ENCODE results near the gene FAM78A.

DNA sequence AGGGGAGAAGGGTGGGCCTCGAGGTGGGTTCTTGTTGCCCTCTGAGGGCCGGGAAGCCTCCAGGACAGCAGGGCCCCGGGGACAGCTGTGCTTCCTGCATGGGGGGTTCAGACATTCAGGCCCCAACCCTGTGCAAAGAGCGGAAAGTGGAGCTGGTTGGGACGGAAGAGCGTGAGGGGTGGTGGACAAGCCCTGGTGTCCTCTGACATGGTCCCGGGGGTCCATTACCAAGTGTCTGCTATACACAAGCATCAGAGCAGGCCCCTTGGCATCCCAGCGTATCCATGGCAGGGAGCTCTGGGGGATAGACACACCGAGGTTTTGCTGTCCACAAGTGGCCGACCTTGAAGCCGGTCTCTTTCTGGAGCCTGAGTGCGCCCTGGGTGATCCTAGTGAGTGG lies 22.5 kb upstream of the FAM78A start:
- TF ChIP-seq, protein P1, sequence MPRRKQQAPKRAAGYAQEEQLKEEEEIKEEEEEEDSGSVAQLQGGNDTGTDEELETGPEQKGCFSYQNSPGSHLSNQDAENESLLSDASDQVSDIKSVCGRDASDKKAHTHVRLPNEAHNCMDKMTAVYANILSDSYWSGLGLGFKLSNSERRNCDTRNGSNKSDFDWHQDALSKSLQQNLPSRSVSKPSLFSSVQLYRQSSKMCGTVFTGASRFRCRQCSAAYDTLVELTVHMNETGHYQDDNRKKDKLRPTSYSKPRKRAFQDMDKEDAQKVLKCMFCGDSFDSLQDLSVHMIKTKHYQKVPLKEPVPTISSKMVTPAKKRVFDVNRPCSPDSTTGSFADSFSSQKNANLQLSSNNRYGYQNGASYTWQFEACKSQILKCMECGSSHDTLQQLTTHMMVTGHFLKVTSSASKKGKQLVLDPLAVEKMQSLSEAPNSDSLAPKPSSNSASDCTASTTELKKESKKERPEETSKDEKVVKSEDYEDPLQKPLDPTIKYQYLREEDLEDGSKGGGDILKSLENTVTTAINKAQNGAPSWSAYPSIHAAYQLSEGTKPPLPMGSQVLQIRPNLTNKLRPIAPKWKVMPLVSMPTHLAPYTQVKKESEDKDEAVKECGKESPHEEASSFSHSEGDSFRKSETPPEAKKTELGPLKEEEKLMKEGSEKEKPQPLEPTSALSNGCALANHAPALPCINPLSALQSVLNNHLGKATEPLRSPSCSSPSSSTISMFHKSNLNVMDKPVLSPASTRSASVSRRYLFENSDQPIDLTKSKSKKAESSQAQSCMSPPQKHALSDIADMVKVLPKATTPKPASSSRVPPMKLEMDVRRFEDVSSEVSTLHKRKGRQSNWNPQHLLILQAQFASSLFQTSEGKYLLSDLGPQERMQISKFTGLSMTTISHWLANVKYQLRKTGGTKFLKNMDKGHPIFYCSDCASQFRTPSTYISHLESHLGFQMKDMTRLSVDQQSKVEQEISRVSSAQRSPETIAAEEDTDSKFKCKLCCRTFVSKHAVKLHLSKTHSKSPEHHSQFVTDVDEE (CRISPR knock-in tag; IDR thresholded peaks at IDR 0.05) = no peak
- TF ChIP-seq TCF4 (CRISPR knock-in tag; IDR thresholded peaks at IDR 0.05; ENCODE audit: borderline replicate concordance) (no peak), ZNF565 (CRISPR knock-in tag; conservative IDR thresholded peaks at IDR 0.05; ENCODE audit: low read depth) (no peak), ISL1 (CRISPR knock-in tag; IDR thresholded peaks at IDR 0.05) (no peak), OSR1 (CRISPR knock-in tag; IDR thresholded peaks at IDR 0.05) (no peak), ZFP30 (CRISPR knock-in tag; IDR thresholded peaks at IDR 0.05) (no peak), RARB (CRISPR knock-in tag; IDR thresholded peaks at IDR 0.05) (no peak)
- TF ChIP-seq, protein P2, sequence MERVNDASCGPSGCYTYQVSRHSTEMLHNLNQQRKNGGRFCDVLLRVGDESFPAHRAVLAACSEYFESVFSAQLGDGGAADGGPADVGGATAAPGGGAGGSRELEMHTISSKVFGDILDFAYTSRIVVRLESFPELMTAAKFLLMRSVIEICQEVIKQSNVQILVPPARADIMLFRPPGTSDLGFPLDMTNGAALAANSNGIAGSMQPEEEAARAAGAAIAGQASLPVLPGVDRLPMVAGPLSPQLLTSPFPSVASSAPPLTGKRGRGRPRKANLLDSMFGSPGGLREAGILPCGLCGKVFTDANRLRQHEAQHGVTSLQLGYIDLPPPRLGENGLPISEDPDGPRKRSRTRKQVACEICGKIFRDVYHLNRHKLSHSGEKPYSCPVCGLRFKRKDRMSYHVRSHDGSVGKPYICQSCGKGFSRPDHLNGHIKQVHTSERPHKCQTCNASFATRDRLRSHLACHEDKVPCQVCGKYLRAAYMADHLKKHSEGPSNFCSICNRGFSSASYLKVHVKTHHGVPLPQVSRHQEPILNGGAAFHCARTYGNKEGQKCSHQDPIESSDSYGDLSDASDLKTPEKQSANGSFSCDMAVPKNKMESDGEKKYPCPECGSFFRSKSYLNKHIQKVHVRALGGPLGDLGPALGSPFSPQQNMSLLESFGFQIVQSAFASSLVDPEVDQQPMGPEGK (CRISPR knock-in tag; IDR thresholded peaks at IDR 0.05; ENCODE audit: borderline replicate concordance) = no peak

Measured in SK-N-SH treated with all-trans-retinoic acid at 6 μM for 48 hours (cell line).